ENCODE data around the gene NEU3. TPM values are rescaled to one million over a fixed set of nuclear protein-coding genes. Genes with fewer than 3 reads are reported as not detected.

The NEU3 gene
- total RNA-seq, 1 donor from 2014 or later: 5.6 TPM

DNA sequence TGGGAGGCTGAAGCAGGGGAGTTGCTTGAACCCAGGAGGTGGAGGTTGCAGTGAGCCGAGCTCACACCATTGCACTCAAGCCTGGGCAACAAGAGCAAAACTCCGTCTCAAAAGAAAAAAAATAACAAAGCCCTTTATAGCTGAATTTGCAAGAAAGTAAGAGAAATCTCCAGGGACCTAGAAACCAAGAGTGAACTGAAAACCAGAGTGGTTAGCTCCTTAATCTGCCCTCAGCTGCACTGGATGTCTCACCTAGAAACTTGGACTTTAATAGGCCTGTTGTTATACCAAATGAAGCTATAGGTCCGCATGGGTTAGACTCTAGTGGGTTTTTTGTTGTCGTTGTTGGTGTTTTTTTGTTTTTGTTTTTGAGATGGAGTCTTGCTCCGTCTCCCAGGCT is 4.1 kb downstream of the NEU3 start:
- Histone ChIP-seq H3K27me3 (no peaks in the 10 kb centered on the region), H3K4me3 (no peak overlapping the region), H3K36me3 (no peaks in the 10 kb centered on the region), H3K4me1 (peaks cover 14% of the 10 kb centered on the region), H3K27ac (no peak overlapping the region), H3K9me3 (no peaks in the 10 kb centered on the region)
- DNase-seq (ENCODE audit: extremely low spot score in 2 of 2): no peak
- intact Hi-C loops (cut with DNase I): no loop called here
- TF ChIP-seq POLR2A (IDR thresholded peaks at IDR 0.05) (no peak), POLR2AphosphoS5 (IDR thresholded peaks at IDR 0.05; ENCODE audit: insufficient read depth in 1 of 2, low read depth in 1 of 2) (no peak)
- TF ChIP-seq, protein P1, sequence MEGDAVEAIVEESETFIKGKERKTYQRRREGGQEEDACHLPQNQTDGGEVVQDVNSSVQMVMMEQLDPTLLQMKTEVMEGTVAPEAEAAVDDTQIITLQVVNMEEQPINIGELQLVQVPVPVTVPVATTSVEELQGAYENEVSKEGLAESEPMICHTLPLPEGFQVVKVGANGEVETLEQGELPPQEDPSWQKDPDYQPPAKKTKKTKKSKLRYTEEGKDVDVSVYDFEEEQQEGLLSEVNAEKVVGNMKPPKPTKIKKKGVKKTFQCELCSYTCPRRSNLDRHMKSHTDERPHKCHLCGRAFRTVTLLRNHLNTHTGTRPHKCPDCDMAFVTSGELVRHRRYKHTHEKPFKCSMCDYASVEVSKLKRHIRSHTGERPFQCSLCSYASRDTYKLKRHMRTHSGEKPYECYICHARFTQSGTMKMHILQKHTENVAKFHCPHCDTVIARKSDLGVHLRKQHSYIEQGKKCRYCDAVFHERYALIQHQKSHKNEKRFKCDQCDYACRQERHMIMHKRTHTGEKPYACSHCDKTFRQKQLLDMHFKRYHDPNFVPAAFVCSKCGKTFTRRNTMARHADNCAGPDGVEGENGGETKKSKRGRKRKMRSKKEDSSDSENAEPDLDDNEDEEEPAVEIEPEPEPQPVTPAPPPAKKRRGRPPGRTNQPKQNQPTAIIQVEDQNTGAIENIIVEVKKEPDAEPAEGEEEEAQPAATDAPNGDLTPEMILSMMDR (IDR thresholded peaks at IDR 0.05): no peak

DNA sequence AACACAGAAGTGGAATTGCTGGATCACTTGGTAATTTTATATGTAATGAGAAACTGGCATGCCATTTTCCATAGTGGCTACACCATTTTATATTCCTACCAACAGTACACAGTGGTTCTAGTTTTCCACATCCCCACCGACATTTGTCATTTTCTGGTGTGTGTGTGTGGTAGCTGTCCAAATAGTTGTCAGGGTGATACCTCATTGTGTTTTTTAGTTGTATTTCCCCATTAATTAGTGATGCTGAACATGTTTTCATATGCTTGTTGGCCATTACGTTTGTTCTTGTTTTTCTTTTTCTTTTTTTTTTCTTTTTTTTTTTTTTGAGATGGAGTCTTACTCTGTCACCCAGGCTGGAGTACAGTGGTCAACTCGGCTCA is 12.2 kb downstream of the NEU3 start:
- H3K4me3 ChIP-seq: no peak overlapping the region
- no peaks in the 10 kb centered on the region for H3K27me3 ChIP-seq
- intact Hi-C loops (cut with DNase I): no loop called here
- peaks cover 0 to 7% of the 10 kb centered on the region in 2 donors for H3K36me3 ChIP-seq
- no peaks in the 10 kb centered on the region for H3K4me1 ChIP-seq
- no peak for DNase-seq (ENCODE audit: extremely low spot score in 2 of 2)
- no peak for TF ChIP-seq POLR2AphosphoS5 (IDR thresholded peaks at IDR 0.05; ENCODE audit: insufficient read depth in 1 of 2, low read depth in 1 of 2)
- TF ChIP-seq, protein P1 (IDR thresholded peaks at IDR 0.05): no peak
- no peak for TF ChIP-seq POLR2A (IDR thresholded peaks at IDR 0.05)
- no peak overlapping the region for H3K27ac ChIP-seq
- H3K9me3 ChIP-seq: no peaks in the 10 kb centered on the region

DNA sequence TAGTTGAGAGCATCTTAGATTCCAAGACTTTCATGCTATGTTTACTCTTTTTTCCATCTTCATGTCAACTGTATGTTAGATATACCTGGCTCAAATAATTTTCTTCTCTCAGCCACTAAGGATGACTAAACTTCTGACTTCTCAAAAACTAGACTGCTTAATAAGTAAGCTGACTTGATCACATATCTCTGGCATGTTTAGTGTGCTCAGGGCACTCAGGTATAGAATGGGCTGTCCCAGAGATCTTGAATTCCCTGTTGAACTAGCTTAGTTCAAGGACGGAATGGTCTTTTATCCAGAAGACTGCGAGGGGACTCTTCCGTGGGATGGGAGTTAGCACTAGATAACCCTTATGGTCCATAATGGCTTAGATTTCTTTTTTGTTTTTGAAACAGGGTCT is 13.0 kb downstream of the NEU3 start:
- TF ChIP-seq POLR2AphosphoS5 (IDR thresholded peaks at IDR 0.05; ENCODE audit: insufficient read depth in 1 of 2, low read depth in 1 of 2) (no peak), POLR2A (IDR thresholded peaks at IDR 0.05) (no peak)
- TF ChIP-seq, protein P1 (IDR thresholded peaks at IDR 0.05): no peak

DNA sequence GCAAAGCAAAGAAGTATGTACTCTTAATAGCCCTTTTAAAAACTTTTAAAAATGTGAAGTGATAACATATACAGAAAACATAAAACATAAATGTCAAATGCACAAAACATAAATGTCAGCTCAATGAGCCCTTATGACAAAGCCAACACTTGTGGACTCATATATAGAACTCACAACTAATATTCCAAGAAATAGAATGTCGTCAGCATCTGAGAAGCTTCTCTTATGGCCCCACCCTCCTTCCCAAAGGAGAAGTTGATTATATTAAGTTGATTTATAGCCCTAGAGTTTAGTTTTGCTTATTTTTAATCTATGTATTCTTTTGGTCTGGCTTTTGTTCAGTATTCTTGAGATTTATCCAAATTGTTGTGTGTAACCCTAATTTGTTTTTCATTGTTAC is 13.8 kb downstream of the NEU3 start:
- H3K27ac ChIP-seq: no peak overlapping the region
- DNase-seq (ENCODE audit: extremely low spot score in 2 of 2): no peak
- H3K9me3 ChIP-seq: no peaks in the 10 kb centered on the region
- peaks cover 0 to 14% of the 10 kb centered on the region in 2 donors for H3K36me3 ChIP-seq
- no peak overlapping the region for H3K4me3 ChIP-seq
- H3K4me1 ChIP-seq: no peaks in the 10 kb centered on the region
- no peaks in the 10 kb centered on the region for H3K27me3 ChIP-seq
- TF ChIP-seq, protein P1 (IDR thresholded peaks at IDR 0.05): no peak
- no peak for TF ChIP-seq POLR2AphosphoS5 (IDR thresholded peaks at IDR 0.05; ENCODE audit: insufficient read depth in 1 of 2, low read depth in 1 of 2)
- intact Hi-C loops (cut with DNase I): no loop called here

More for the DNA sequence above, 13.0 kb downstream of the NEU3 start:
- H3K9me3 ChIP-seq: no peaks in the 10 kb centered on the region
- no peak for DNase-seq (ENCODE audit: extremely low spot score in 2 of 2)
- no peak overlapping the region for H3K27ac ChIP-seq
- H3K36me3 ChIP-seq: peaks cover 0 to 9% of the 10 kb centered on the region in 2 donors
- H3K4me3 ChIP-seq: no peak overlapping the region
- intact Hi-C loops (cut with DNase I): no loop called here
- H3K4me1 ChIP-seq: no peaks in the 10 kb centered on the region
- H3K27me3 ChIP-seq: no peaks in the 10 kb centered on the region

DNA sequence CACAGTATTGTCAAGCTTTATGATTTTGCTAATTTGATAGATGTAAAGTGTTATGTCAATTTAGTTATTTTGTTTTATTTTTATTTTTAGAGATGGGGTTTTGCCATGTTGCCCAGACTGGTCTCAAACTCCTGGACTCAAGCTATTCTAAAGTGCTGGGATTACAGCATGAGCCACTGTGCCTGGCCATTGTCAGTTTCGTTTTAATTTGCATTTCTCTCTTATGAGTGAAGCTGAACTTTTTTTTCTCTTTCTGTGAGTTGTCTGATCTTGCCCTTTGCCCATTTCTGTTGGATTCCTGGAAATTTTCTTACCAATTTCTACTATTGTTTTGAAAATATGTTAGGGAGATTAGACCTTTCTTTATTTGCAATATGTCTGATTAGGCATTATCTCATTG is 15.5 kb downstream of the NEU3 start:
- Histone ChIP-seq H3K4me1 (no peaks in the 10 kb centered on the region), H3K27ac (no peak overlapping the region), H3K36me3 (peaks cover 0 to 14% of the 10 kb centered on the region in 2 donors), H3K4me3 (no peak overlapping the region), H3K9me3 (no peaks in the 10 kb centered on the region), H3K27me3 (no peaks in the 10 kb centered on the region)
- intact Hi-C loops (cut with DNase I): no loop called here
- DNase-seq (ENCODE audit: extremely low spot score in 2 of 2): no peak
- TF ChIP-seq POLR2AphosphoS5 (IDR thresholded peaks at IDR 0.05; ENCODE audit: insufficient read depth in 1 of 2, low read depth in 1 of 2) (no peak), POLR2A (IDR thresholded peaks at IDR 0.05) (no peak)
- TF ChIP-seq, protein P1 (IDR thresholded peaks at IDR 0.05): no peak

All from vagina (tissue), 2 donors.